ENCODE data around the gene FAM174C. TPM values are rescaled to one million over a fixed set of nuclear protein-coding genes. Genes with fewer than 3 reads are reported as not detected.
A peak's percentile ranks its signal among the peaks of the same experiment; 100 is the strongest.

Gene FAM174C
- polyA plus RNA-seq, 1 donor (not counting 4 experiments of a cell fraction or from before 2014, with no cell fraction given) = 18.5 TPM

DNA sequence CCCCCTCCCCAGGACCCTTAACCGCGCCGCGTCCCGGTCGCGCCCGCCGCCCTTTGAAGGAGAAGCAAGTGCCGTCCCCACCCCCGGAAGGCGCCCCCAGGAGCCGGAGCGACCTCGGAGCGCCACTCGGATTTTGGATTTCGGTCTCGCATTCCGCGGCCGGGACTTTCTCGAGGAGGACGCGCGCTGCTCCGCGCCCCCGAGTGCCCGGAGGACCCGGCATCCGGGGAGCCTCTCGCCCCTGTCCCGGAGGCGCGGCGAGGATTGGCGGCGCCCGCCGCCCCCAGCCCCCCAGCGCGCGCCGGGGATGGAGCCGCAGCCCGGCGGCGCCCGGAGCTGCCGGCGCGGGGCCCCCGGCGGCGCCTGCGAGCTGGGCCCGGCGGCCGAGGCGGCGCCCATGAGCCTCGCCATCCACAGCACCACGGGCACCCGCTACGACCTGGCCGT is 25.3 kb upstream of the FAM174C start:
- no peak for TF ChIP-seq EZH2 (IDR thresholded peaks at IDR 0.05; ENCODE audit: low read length)
- TF ChIP-seq, protein P1, sequence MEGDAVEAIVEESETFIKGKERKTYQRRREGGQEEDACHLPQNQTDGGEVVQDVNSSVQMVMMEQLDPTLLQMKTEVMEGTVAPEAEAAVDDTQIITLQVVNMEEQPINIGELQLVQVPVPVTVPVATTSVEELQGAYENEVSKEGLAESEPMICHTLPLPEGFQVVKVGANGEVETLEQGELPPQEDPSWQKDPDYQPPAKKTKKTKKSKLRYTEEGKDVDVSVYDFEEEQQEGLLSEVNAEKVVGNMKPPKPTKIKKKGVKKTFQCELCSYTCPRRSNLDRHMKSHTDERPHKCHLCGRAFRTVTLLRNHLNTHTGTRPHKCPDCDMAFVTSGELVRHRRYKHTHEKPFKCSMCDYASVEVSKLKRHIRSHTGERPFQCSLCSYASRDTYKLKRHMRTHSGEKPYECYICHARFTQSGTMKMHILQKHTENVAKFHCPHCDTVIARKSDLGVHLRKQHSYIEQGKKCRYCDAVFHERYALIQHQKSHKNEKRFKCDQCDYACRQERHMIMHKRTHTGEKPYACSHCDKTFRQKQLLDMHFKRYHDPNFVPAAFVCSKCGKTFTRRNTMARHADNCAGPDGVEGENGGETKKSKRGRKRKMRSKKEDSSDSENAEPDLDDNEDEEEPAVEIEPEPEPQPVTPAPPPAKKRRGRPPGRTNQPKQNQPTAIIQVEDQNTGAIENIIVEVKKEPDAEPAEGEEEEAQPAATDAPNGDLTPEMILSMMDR (optimal IDR thresholded peaks at IDR 0.05 in 1 of 3, IDR thresholded peaks at IDR 0.05 in 1 of 3, conservative IDR thresholded peaks at IDR 0.05 in 1 of 3; ENCODE audit: extremely low read depth in 1 of 3, insufficient read depth in 2 of 3, low read length in 3 of 3) = no peak
- peak overlapping the region; percentile 69 for H3K27ac ChIP-seq (ENCODE audit: control insufficient read depth, insufficient read depth, low read length)
- peak overlapping the region; percentile 83 for H3K9ac ChIP-seq (ENCODE audit: control insufficient read depth, extremely low read depth, insufficient read depth, low read length)
- peaks cover 7% of the 10 kb centered on the region for H3K4me1 ChIP-seq (ENCODE audit: control insufficient read depth, extremely low read depth, insufficient read depth, low read length)
- H3K9me1 ChIP-seq (ENCODE audit: control insufficient read depth, extremely low read depth, insufficient read depth, low read length) = no peaks in the 10 kb centered on the region
- H3K79me2 ChIP-seq (ENCODE audit: control insufficient read depth, insufficient read depth, low read length) = peaks cover 37% of the 10 kb centered on the region
- H3K4me3 ChIP-seq (ENCODE audit: control insufficient read depth in 2 of 3, extremely low read depth in 1 of 3, insufficient read depth in 2 of 3, low read depth in 1 of 3, low read length in 3 of 3) = peak overlapping the region; percentile 69 to 87 (median 85)
- H3K27me3 ChIP-seq (ENCODE audit: control insufficient read depth, extremely low read depth, insufficient read depth, low read length) = no peaks in the 10 kb centered on the region
- dilution Hi-C loops (cut with MboI; ENCODE audit: extremely low pct_ligation_motif_present, low sequenced_read_pairs) = no loop called here
- H2AFZ ChIP-seq (ENCODE audit: control insufficient read depth, low read length) = no peak overlapping the region
- H3K9me3 ChIP-seq (ENCODE audit: control insufficient read depth, low read depth, low read length) = no peaks in the 10 kb centered on the region
- DNase-seq (ENCODE audit: low read depth, low spot score) (no peak), FAIRE-seq (no peak)
- peaks cover 5% of the 10 kb centered on the region for H4K20me1 ChIP-seq (ENCODE audit: control insufficient read depth, extremely low read depth, insufficient read depth, low read length)
- peaks cover 11 to 18% of the 10 kb centered on the region in 2 experiments for H3K36me3 ChIP-seq (ENCODE audit: control insufficient read depth in 2 of 2, extremely low read depth in 1 of 2, insufficient read depth in 2 of 2, low read length in 2 of 2)
- no peak overlapping the region for H3K4me2 ChIP-seq (ENCODE audit: control insufficient read depth, extremely low read depth, insufficient read depth, low read depth, low read length)

- Histone ChIP-seq H2AFZ (ENCODE audit: control insufficient read depth, low read length) (no peak overlapping the region), H3K4me2 (ENCODE audit: control insufficient read depth, extremely low read depth, insufficient read depth, low read depth, low read length) (peak overlapping the region; percentile 81)
Measured at GRCh38 chr19:1250437-1251260, 24.7 kb upstream of the FAM174C start.

More at GRCh38 chr19:1250437-1251260, 24.7 kb upstream of the FAM174C start:
- FAIRE-seq = no peak
- Histone ChIP-seq H3K9me3 (ENCODE audit: control insufficient read depth, low read depth, low read length) (no peaks in the 10 kb centered on the region), H3K4me1 (ENCODE audit: control insufficient read depth, extremely low read depth, insufficient read depth, low read length) (peaks cover 6% of the 10 kb centered on the region), H3K27ac (ENCODE audit: control insufficient read depth, insufficient read depth, low read length) (peak overlapping the region; percentile 69), H3K9me1 (ENCODE audit: control insufficient read depth, extremely low read depth, insufficient read depth, low read length) (no peaks in the 10 kb centered on the region), H3K27me3 (ENCODE audit: control insufficient read depth, extremely low read depth, insufficient read depth, low read length) (no peaks in the 10 kb centered on the region), H3K36me3 (ENCODE audit: control insufficient read depth in 2 of 2, extremely low read depth in 1 of 2, insufficient read depth in 2 of 2, low read length in 2 of 2) (peaks cover 14 to 25% of the 10 kb centered on the region in 2 experiments), H3K9ac (ENCODE audit: control insufficient read depth, extremely low read depth, insufficient read depth, low read length) (peak overlapping the region; percentile 83), H3K79me2 (ENCODE audit: control insufficient read depth, insufficient read depth, low read length) (peaks cover 43% of the 10 kb centered on the region), H4K20me1 (ENCODE audit: control insufficient read depth, extremely low read depth, insufficient read depth, low read length) (peaks cover 5% of the 10 kb centered on the region), H3K4me3 (ENCODE audit: control insufficient read depth in 2 of 3, extremely low read depth in 1 of 3, insufficient read depth in 2 of 3, low read depth in 1 of 3, low read length in 3 of 3) (peak overlapping the region; percentile 83 to 87 (median 85))
- dilution Hi-C loops (cut with MboI; ENCODE audit: extremely low pct_ligation_motif_present, low sequenced_read_pairs) = no loop called here
- DNase-seq (ENCODE audit: low read depth, low spot score) = no peak
- no peak for TF ChIP-seq EZH2 (IDR thresholded peaks at IDR 0.05; ENCODE audit: low read length)
- TF ChIP-seq, protein P1 (optimal IDR thresholded peaks at IDR 0.05 in 1 of 3, IDR thresholded peaks at IDR 0.05 in 1 of 3, conservative IDR thresholded peaks at IDR 0.05 in 1 of 3; ENCODE audit: extremely low read depth in 1 of 3, insufficient read depth in 2 of 3, low read length in 3 of 3) = no peak

All from keratinocyte (primary cell).